Heart left ventricle (tissue), 16 donors: ENCODE data around the gene TMUB2. TPM values are rescaled to one million over a fixed set of nuclear protein-coding genes. Genes with fewer than 3 reads are reported as not detected.

Experiments
- ATAC-seq, 4 donors: fragments of 200-7000 bp; cut with Tn5 transposase; one replicate each; pipeline ENCODE4 v1.9.1; 2020 to 2022; ENCODE audit warnings: moderate library complexity in 4 of 4, mild to moderate bottlenecking in 3 of 4, moderate number of reproducible peaks in 1 of 4
- DNase-seq, 5 donors: peaks; one replicate each; pipeline ENCODE4 v3.0.0-alpha.2; 2020
- H3K27ac ChIP-seq, 12 donors: fragments of 200-600 bp; sonication (generic) in 4 of 12; one replicate each; pipeline versions ENCODE4 v1.5.0 to v1.8.0; 2016 to 2022; ENCODE audit warnings: mild to moderate bottlenecking in 2 of 12
- H3K27me3 ChIP-seq, 9 donors: fragments of 200-600 bp; sonication (generic) in 2 of 9; one replicate each; pipeline versions ENCODE4 v1.5.1 to v1.8.0; 2016 to 2022; ENCODE audit warnings: mild to moderate bottlenecking in 3 of 9
- H3K36me3 ChIP-seq, 9 donors: fragments of 200-600 bp; sonication (generic) in 2 of 9; one replicate each; pipeline versions ENCODE4 v1.5.0 to v1.8.0; 2018 to 2022; ENCODE audit warnings: mild to moderate bottlenecking in 2 of 9
- H3K4me1 ChIP-seq, 12 donors: fragments of 200-600 bp; sonication (generic) in 4 of 12; one replicate each; pipeline versions ENCODE4 v1.5.0 to v1.8.0; 2016 to 2022; ENCODE audit warnings: mild to moderate bottlenecking in 3 of 12
- H3K4me3 ChIP-seq, 12 donors: fragments of 200-600 bp; sonication (generic) in 4 of 12; one replicate each; pipeline versions ENCODE4 v1.5.0 to v1.8.0; 2017 to 2022; ENCODE audit warnings: mild to moderate bottlenecking in 9 of 12, moderate library complexity in 4 of 12
- H3K9me3 ChIP-seq, 12 donors: fragments of 200-600 bp; sonication (generic) in 4 of 12; one replicate each; pipeline versions ENCODE4 v1.5.0 to v1.8.0; 2016 to 2022; ENCODE audit warnings: mild to moderate bottlenecking in 1 of 12
- CTCF ChIP-seq, 12 donors: fragments of 200-600 bp; sonication (generic) in 4 of 12; IDR thresholded peaks; one replicate each; pipeline versions ENCODE4 v1.5.0 to v1.8.0; 2018 to 2022; ENCODE audit warnings: antibody characterized with exemption in 12 of 12, mild to moderate bottlenecking in 5 of 12
- POLR2A ChIP-seq, 2 donors: fragments of 450-650 bp; IDR thresholded peaks; one replicate each; pipeline ENCODE4 v1.6.1; 2017; ENCODE audit warnings: antibody characterized with exemption in 2 of 2, mild to moderate bottlenecking in 2 of 2, moderate library complexity in 2 of 2
- WGBS, 4 donors: extraction: QIAGEN DNeasy Blood & Tissue Kit in 2 of 4; methylation state at CpG; one replicate each; pipeline versions ENCODE4 v1.1.5 to v1.1.7; 2013 to 2018; 5-methylcytosine and 5-hydroxymethylcytosine counted together
- intact Hi-C, 10 donors: fragments of 100-400 bp; cut with DNase I; formaldehyde crosslinking; loops; one replicate each; pipeline versions ENCODE4 v1.11.1 to v1.14.2; 2022
- polyA plus RNA-seq, 2 donors: library from polyadenylated mRNA; stranded (reverse); fragments of 200-250 nt; gene quantifications; one replicate each; pipeline ENCODE4 v1.2.3, GENCODE V29; 2013
- total RNA-seq, 9 donors: library from RNA; depleted of rRNA in 2 of 9; stranded (reverse); fragments of >200 nt in 2 of 9; fragmentation: NEBNext Ultra II Directional in 3 of 9; extraction: Animal tissue kit (Norgen Biotek cat#: 25700) in 3 of 9; gene quantifications; one replicate each; pipeline versions ENCODE4 v1.1.0 to v1.2.4, GENCODE V29; 2016 to 2023
- donor health status: ischemic (EF 13 %, LVEDD 7.1; RV severe dilation, severe dysfunction).
- donor health status: healthy with polysubstance abuse.
- donor health status: DM: no; HTN: yes; CAD: no.
- donor health status: DM: no; HTN: no; CAD: no.
- donor health status: ischemic (EF 25% LVEDD 6.9; RV normal size, moderate dysfunction).
- donor health status: ischemic (EF 25% LVEDD 5.7; RV mildly dilated, moderate dysfunction).
- donor health status: healthy.
- donor health status: DM: yes; HTN: yes; CAD: no.
- donor health status: ischemic (EF 35%, LVEDD 5.7; RV mildly dilated, moderate dysfunction).
- donor health status: nonischemic (EF 11% LVEDD 7.7; RV severe dilation, severe dysfunction).
- donor health status: DM: yes; HTN: yes; CAD: no.
- donor health status: PGD.
- donor health status: ischemic (EF 29% LVEDD 5.4; RV normal size, mild dysfunction).
- donor health status: nonischemic (EF 23%, LVEDD 6.1; RV moderate dilation, normal function).

Gene TMUB2
- total and polyA plus RNA-seq, 11 donors: 18.8 to 37.4 (median 24.7) TPM

GRCh38 chr17:44210342-44211192 lies 23.8 kb downstream of the TMUB2 start:
- DNase-seq (peak; percentile 88 to 95 (median 90)), ATAC-seq (peak; percentile 85 to 94 (median 92))
- Histone ChIP-seq H3K27me3 (no peaks in the 10 kb centered on the region), H3K36me3 (peaks cover 0 to 90% (median 76%) of the 10 kb centered on the region in 9 donors), H3K4me1 (peaks cover 3 to 22% (median 12%) of the 10 kb centered on the region in 12 donors), H3K4me3 (peak overlapping the region in 4 of 12 donors; percentile 5 to 33 (median 13)), H3K9me3 (no peaks in the 10 kb centered on the region), H3K27ac (peak overlapping the region in 10 of 12 donors; percentile 30 to 73 (median 51))
- intact Hi-C loops: loop anchor here in 7 of 10 donors (1.0 to 10.0 kb wide), 6 partner anchors 116 to 294 kb away; partner anchors contain the start of genes GRN (in 2 of the 7) and GPATCH8 (in 1 of the 7)
- WGBS, 4 donors: 9 to 57% (median 30%) methylated on average over 17 to 64 of the region's 64 CpGs
- TF ChIP-seq POLR2A (IDR thresholded peaks at IDR 0.05): peak in 1 of 2 donors; percentile 40
- TF ChIP-seq CTCF (IDR thresholded peaks at IDR 0.05): peak; percentile 97 to 100 (median 99)

GRCh38 chr17:44211281-44212265 lies 24.8 kb downstream of the TMUB2 start:
- ATAC-seq: peak in 1 of 4 donors; percentile 2
- H3K27ac ChIP-seq: peak overlapping the region in 1 of 12 donors; percentile 60

More at GRCh38 chr17:44211281-44212265, 24.8 kb downstream of the TMUB2 start:
- intact Hi-C loops: loop anchor here in 8 of 10 donors (2.0 to 10.0 kb wide), 5 partner anchors 115 to 293 kb away; partner anchors contain the start of genes GRN (in 2 of the 8) and GPATCH8 (in 1 of the 8)
- TF ChIP-seq CTCF (IDR thresholded peaks at IDR 0.05) (no peak), POLR2A (IDR thresholded peaks at IDR 0.05) (no peak)
- Histone ChIP-seq H3K4me3 (no peak overlapping the region), H3K36me3 (peaks cover 5 to 95% (median 84%) of the 10 kb centered on the region in 9 donors), H3K27me3 (no peaks in the 10 kb centered on the region), H3K9me3 (no peaks in the 10 kb centered on the region), H3K4me1 (peaks cover 3 to 32% (median 19%) of the 10 kb centered on the region in 12 donors)
- 90 to 93% (median 91%) methylated on average over 27 to 30 of the region's 30 CpGs for WGBS, 4 donors
- DNase-seq: no peak
